Measurements from ENCODE around the gene GALNT14. TPM values are rescaled to one million over a fixed set of nuclear protein-coding genes. Genes with fewer than 3 reads are reported as not detected.

The GALNT14 gene
- total RNA-seq, 3 donors from 2014 or later (not counting 1 experiment from before 2014, with no cell fraction given), result 0.68 TPM; not detected in 2

DNA sequence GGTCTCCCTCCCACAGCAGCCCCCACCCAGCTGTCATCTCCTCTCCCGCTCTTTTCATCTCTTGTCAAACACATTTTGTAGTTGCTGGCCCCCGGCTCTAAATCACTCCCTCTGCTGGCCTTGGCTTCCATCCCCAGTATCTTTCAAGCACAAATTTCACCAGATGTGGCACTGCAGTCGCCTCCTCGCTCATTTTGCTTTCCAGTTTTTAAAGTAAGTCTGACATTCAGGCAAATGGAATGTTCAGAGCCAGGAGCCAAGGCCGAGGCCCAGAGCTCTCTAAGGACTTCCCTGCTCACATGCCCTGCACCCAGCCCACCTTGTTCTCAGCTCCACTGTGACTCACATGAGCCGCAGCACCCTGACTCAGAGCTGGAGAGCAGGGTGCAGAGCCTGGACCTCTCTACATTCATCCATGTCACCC lies 158.4 kb downstream of the GALNT14 start:
- Histone ChIP-seq H3K27ac (ENCODE audit: low read length) (no peak overlapping the region), H3K4me3 (ENCODE audit: low read length) (no peak overlapping the region), H3K9me3 (ENCODE audit: control insufficient read depth, insufficient read depth, low read length) (no peaks in the 10 kb centered on the region), H3K27me3 (ENCODE audit: control insufficient read depth, insufficient read depth, low read length) (no peaks in the 10 kb centered on the region), H3K4me1 (ENCODE audit: control insufficient read depth, insufficient read depth, low read length) (no peaks in the 10 kb centered on the region), H3K36me3 (ENCODE audit: control insufficient read depth, insufficient read depth, low read length) (no peaks in the 10 kb centered on the region)
- intact Hi-C loops (cut with micrococcal nuclease), result no loop called here
- Mint-ChIP-seq H3K27me3 (ENCODE audit: low read depth in 2 of 2) (peaks cover 0 to 3% of the 10 kb centered on the region in 2 donors), H3K9me3 (no peaks in the 10 kb centered on the region), H3K4me1 (no peaks in the 10 kb centered on the region), H3K36me3 (no peaks in the 10 kb centered on the region), H3K27ac (no peak overlapping the region), H3K4me3 (no peak overlapping the region)
- ATAC-seq (no peak), DNase-seq (no peak)
- TF ChIP-seq, protein P1, sequence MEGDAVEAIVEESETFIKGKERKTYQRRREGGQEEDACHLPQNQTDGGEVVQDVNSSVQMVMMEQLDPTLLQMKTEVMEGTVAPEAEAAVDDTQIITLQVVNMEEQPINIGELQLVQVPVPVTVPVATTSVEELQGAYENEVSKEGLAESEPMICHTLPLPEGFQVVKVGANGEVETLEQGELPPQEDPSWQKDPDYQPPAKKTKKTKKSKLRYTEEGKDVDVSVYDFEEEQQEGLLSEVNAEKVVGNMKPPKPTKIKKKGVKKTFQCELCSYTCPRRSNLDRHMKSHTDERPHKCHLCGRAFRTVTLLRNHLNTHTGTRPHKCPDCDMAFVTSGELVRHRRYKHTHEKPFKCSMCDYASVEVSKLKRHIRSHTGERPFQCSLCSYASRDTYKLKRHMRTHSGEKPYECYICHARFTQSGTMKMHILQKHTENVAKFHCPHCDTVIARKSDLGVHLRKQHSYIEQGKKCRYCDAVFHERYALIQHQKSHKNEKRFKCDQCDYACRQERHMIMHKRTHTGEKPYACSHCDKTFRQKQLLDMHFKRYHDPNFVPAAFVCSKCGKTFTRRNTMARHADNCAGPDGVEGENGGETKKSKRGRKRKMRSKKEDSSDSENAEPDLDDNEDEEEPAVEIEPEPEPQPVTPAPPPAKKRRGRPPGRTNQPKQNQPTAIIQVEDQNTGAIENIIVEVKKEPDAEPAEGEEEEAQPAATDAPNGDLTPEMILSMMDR (IDR thresholded peaks at IDR 0.05), result no peak
- WGBS (ENCODE audit: insufficient coverage), result 93% methylated on average over 6 of the region's 6 CpGs

DNA sequence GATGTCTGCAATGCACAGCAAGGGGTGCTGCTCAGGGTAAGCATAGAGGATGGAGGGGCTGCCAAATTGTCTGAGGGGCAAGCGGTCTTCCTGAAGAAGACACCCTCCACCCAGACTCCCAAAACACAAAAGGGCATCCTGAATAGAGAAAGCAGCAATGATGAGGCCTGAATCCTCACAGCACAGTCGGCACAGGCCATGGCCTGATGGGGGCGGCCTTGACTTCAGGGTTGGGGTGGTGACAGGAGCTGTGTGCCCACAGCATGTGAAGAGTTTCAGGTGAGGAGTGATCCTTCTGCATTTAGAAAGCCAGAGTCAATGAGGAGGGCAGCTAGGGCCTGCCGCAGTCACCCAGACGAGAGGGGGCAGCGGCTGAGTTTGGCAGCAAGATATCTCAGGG lies 159.4 kb downstream of the GALNT14 start:
- TF ChIP-seq, protein P1 (IDR thresholded peaks at IDR 0.05), result no peak
- ATAC-seq (no peak), DNase-seq (no peak)
- H3K36me3 Mint-ChIP-seq, result no peaks in the 10 kb centered on the region
- no peaks in the 10 kb centered on the region for H3K9me3 ChIP-seq (ENCODE audit: control insufficient read depth, insufficient read depth, low read length)
- H3K4me1 Mint-ChIP-seq, result no peaks in the 10 kb centered on the region
- no peaks in the 10 kb centered on the region for H3K27me3 ChIP-seq (ENCODE audit: control insufficient read depth, insufficient read depth, low read length)
- intact Hi-C loops (cut with micrococcal nuclease), result no loop called here
- no peak overlapping the region for H3K27ac Mint-ChIP-seq
- 92% methylated on average over 5 of the region's 6 CpGs for WGBS (ENCODE audit: insufficient coverage)
- H3K9me3 Mint-ChIP-seq, result no peaks in the 10 kb centered on the region
- H3K4me3 ChIP-seq (ENCODE audit: low read length), result no peak overlapping the region
- H3K4me1 ChIP-seq (ENCODE audit: control insufficient read depth, insufficient read depth, low read length), result no peaks in the 10 kb centered on the region
- H3K27ac ChIP-seq (ENCODE audit: low read length), result no peak overlapping the region
- H3K36me3 ChIP-seq (ENCODE audit: control insufficient read depth, insufficient read depth, low read length), result no peaks in the 10 kb centered on the region
- peaks cover 0 to 3% of the 10 kb centered on the region in 2 donors for H3K27me3 Mint-ChIP-seq (ENCODE audit: low read depth in 2 of 2)
- no peak overlapping the region for H3K4me3 Mint-ChIP-seq

DNA sequence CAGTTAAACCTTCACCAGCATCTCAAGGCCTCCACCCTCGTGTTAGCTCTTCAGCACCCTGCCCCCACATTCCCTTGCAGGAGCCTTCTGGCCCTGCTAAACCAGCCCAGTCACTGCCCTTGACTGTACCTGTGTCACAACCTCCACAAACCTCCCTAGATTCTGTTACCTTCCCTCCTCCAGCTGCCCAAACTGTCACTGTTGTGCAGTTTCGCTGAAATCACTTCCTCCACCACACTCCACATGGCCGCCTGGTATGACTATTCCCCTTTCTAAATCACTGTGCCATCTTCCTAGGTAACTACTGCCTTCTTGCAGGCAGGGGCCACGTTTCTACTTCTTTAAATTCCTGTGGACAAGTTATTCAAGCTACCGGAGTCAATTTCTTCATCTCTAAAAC lies 160.2 kb downstream of the GALNT14 start:
- H3K27ac Mint-ChIP-seq, result no peak overlapping the region

DNA sequence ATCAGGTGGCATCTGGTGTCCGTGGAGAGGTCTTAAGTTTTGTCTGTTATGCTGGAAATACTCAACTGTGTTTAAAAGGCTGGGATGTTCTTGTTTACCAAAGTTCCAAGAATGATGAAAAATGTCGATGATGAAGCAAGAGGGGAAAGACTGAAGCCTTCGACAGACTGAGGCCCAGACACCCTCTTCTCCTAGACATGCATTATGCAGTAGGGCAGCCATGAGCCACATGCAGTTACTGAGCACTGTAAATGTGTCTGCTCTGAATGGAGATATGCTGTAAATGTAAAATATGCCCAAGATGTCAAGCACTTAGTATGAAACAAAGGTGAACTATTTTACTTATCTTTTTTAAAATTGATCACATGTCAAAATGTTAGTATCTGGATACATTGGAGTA lies 163.1 kb downstream of the GALNT14 start:
- Mint-ChIP-seq H3K27ac (no peak overlapping the region), H3K27me3 (ENCODE audit: low read depth in 2 of 2) (no peaks in the 10 kb centered on the region), H3K9me3 (no peaks in the 10 kb centered on the region), H3K4me1 (no peaks in the 10 kb centered on the region), H3K36me3 (no peaks in the 10 kb centered on the region), H3K4me3 (no peak overlapping the region)
- H3K27ac ChIP-seq (ENCODE audit: low read length), result no peak overlapping the region
- no peak overlapping the region for H3K4me3 ChIP-seq (ENCODE audit: low read length)
- H3K36me3 ChIP-seq (ENCODE audit: control insufficient read depth, insufficient read depth, low read length), result no peaks in the 10 kb centered on the region
- DNase-seq (no peak), ATAC-seq (no peak)
- TF ChIP-seq, protein P1 (IDR thresholded peaks at IDR 0.05), result no peak
- intact Hi-C loops (cut with micrococcal nuclease), result no loop called here
- no peaks in the 10 kb centered on the region for H3K9me3 ChIP-seq (ENCODE audit: control insufficient read depth, insufficient read depth, low read length)
- no peaks in the 10 kb centered on the region for H3K4me1 ChIP-seq (ENCODE audit: control insufficient read depth, insufficient read depth, low read length)
- 84% methylated on average over 3 of the region's 3 CpGs for WGBS (ENCODE audit: insufficient coverage)
- H3K27me3 ChIP-seq (ENCODE audit: control insufficient read depth, insufficient read depth, low read length), result no peaks in the 10 kb centered on the region

More for the DNA sequence above, 160.2 kb downstream of the GALNT14 start:
- Histone ChIP-seq H3K4me3 (ENCODE audit: low read length) (no peak overlapping the region), H3K9me3 (ENCODE audit: control insufficient read depth, insufficient read depth, low read length) (no peaks in the 10 kb centered on the region), H3K36me3 (ENCODE audit: control insufficient read depth, insufficient read depth, low read length) (no peaks in the 10 kb centered on the region), H3K27me3 (ENCODE audit: control insufficient read depth, insufficient read depth, low read length) (no peaks in the 10 kb centered on the region), H3K4me1 (ENCODE audit: control insufficient read depth, insufficient read depth, low read length) (no peaks in the 10 kb centered on the region), H3K27ac (ENCODE audit: low read length) (no peak overlapping the region)
- Mint-ChIP-seq H3K36me3 (no peaks in the 10 kb centered on the region), H3K9me3 (no peaks in the 10 kb centered on the region), H3K4me3 (no peak overlapping the region), H3K27me3 (ENCODE audit: low read depth in 2 of 2) (peaks cover 0 to 3% of the 10 kb centered on the region in 2 donors), H3K4me1 (no peaks in the 10 kb centered on the region)
- TF ChIP-seq, protein P1 (IDR thresholded peaks at IDR 0.05), result no peak
- WGBS (ENCODE audit: insufficient coverage), result 77% methylated on average over 5 of the region's 5 CpGs
- ATAC-seq (no peak), DNase-seq (no peak)
- intact Hi-C loops (cut with micrococcal nuclease), result no loop called here
